Muscle layer of duodenum (tissue), 2 donors: Measurements from ENCODE around the gene CDC14A.
A peak's percentile ranks its signal among the peaks of the same experiment; 100 is the strongest.

Source experiments
- H3K27ac ChIP-seq: one replicate; pipeline ENCODE4 v1.7.0; 2013; ENCODE audit warnings: mild to moderate bottlenecking, low read length
- H3K27me3 ChIP-seq: one replicate; pipeline ENCODE4 v1.7.0; 2013; ENCODE audit warnings: low read depth, mild to moderate bottlenecking, control low read depth, low read length
- H3K36me3 ChIP-seq, 2 donors: one replicate each; pipeline ENCODE4 v1.7.0; 2013; ENCODE audit warnings: low read length in 2 of 2, control low read depth in 1 of 2, mild to moderate bottlenecking in 1 of 2; ENCODE audit not compliant: insufficient read depth in 2 of 2, control insufficient read depth in 1 of 2
- H3K4me1 ChIP-seq, 2 donors: one replicate each; pipeline ENCODE4 v1.7.0; 2013; ENCODE audit warnings: low read length in 2 of 2, mild to moderate bottlenecking in 2 of 2, control low read depth in 1 of 2, moderate library complexity in 1 of 2; ENCODE audit not compliant: insufficient read depth in 2 of 2, control insufficient read depth in 1 of 2
- H3K4me3 ChIP-seq, 2 donors: one replicate each; pipeline ENCODE4 v1.7.0; 2013; ENCODE audit warnings: low read length in 2 of 2, low read depth in 1 of 2, mild to moderate bottlenecking in 1 of 2
- H3K9me3 ChIP-seq, 2 donors: one replicate each; pipeline ENCODE4 v1.7.0; 2013; ENCODE audit warnings: low read length in 2 of 2, control low read depth in 1 of 2, mild to moderate bottlenecking in 1 of 2; ENCODE audit not compliant: control insufficient read depth in 1 of 2
- donor health status: healthy.

CDC14A gene

DNA sequence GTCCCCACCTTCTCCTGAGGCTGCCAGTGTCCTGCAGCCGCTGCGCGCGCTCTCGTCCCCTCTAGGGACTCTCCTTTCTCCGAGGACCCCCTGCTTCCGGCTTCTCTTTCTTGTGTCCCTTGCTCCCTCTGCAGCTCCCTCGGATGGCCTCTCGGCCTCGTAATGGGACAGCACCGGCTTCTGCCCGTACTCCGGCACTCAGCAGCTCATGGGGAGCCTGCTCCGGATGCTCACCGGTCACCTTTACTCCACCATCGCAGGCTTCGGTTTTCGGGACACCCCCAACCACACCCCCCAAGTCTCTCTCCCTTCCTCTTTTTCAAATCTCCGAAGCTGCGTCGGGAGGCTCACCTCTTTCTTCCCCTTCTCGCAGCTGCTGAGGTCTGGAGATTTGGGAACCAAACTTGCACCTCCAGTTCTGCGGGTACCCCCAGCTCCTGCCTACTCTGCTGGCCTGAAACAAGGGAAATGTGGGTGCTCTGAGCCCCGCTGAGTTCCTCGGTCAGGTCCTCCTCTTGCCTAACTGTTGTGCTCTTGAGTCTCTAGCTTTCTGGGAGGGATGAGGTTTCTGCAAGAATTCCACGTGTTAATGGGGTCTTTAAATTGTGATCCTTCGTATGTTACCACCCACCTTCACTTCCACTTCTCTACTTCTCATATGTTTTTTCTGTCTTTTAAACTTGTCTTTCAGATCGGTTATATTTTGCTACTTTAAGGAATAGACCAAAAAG lies 930 bp downstream of the CDC14A start:
- Histone ChIP-seq H3K4me1 (peaks cover 8 to 40% of the 10 kb centered on the region in 2 donors), H3K36me3 (no peaks in the 10 kb centered on the region), H3K27me3 (no peaks in the 10 kb centered on the region), H3K4me3 (peak overlapping the region; percentile 86 to 98), H3K9me3 (no peaks in the 10 kb centered on the region), H3K27ac (peak overlapping the region; percentile 93)

DNA sequence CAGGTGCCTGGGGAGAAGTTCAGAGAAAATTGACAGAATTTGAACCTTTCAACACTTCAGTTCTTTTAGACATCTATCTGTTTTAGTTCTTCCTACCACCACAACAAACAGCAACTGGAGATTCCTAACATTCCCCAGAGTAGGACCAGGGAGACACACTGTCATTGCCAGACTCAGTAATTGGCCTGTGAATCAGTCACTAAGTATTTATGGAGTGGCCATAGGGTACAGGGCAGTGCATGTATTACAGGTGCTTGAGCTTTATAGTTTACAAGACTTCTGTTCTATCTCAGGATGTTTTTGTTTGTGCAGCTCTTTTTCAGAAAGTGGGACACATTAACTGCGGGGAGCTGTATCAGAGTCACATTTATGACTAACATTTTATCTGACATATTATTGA lies 1.7 kb downstream of the CDC14A start:
- Histone ChIP-seq H3K4me3 (peak overlapping the region; percentile 86 to 98), H3K27ac (peak overlapping the region; percentile 93)

DNA sequence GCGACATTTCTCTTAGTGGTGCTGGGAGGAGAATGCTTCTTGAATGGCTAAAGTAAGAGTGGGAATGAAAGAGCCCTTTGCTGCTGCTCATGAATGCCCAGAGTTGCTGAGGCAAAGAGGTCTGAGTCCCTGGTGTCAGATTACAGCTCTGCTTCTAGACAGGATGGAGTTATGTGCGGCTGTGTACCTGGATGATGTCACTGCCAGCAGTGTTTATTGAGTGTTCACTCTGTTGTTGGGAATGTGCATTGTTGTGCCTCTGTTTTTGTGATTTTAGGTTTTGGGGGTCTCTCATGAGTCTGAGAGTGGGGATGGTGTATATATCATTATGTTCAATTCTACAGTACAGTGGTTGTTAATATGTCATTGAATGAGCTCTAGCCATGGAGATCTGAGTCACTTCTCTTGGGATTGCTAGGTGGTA lies 2.7 kb downstream of the CDC14A start:
- Histone ChIP-seq H3K4me1 (peaks cover 8 to 53% of the 10 kb centered on the region in 2 donors), H3K36me3 (no peaks in the 10 kb centered on the region), H3K27me3 (no peaks in the 10 kb centered on the region), H3K4me3 (peak overlapping the region; percentile 12 to 98), H3K9me3 (no peaks in the 10 kb centered on the region), H3K27ac (no peak overlapping the region)

More for the DNA sequence above, 1.7 kb downstream of the CDC14A start:
- Histone ChIP-seq H3K36me3 (no peaks in the 10 kb centered on the region), H3K27me3 (no peaks in the 10 kb centered on the region), H3K4me1 (peaks cover 8 to 44% of the 10 kb centered on the region in 2 donors), H3K9me3 (no peaks in the 10 kb centered on the region)

DNA sequence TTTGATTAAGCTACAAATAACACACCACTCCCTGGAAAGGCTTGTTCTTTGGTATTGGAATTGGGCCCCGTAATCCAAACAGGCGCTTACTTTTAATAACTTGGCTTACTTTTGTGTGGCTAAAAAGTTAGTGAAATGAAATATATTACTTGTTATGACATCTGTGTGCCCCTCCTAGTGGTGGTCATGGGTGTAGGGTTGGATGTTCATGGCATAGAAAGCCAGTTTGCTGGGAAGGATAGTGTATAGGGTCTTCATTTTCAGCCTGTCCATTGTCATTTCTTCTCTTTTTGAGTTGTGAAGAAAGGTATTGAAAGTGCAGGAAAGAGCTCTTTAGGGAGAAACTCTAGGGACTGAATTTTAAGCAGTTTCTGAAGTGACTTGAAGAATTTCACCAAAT lies 5.9 kb downstream of the CDC14A start:
- H3K36me3 ChIP-seq, result no peaks in the 10 kb centered on the region
- H3K9me3 ChIP-seq, result no peaks in the 10 kb centered on the region
- no peak overlapping the region for H3K27ac ChIP-seq
- no peak overlapping the region for H3K4me3 ChIP-seq
- H3K4me1 ChIP-seq, result peaks cover 13 to 58% of the 10 kb centered on the region in 2 donors
- H3K27me3 ChIP-seq, result no peaks in the 10 kb centered on the region

DNA sequence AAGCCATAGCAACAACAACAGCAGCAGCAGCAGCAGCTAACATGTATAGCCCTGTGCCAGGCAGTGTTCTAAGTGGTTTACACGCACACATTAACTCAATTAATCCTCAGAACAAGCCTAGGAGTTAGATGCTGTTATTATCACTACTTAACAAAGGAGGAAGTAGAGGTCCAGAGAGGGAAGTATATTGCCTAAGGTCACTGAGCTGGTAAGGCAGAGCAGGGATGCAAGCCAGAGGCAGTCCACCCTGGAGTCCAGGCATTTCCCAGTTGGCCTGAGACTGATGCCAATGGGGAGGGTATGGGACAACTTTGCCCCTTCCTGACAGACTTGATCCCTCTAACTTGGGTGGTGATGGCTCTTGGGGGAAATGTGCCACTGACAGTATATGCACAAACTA lies 6.8 kb downstream of the CDC14A start:
- Histone ChIP-seq H3K4me1 (peaks cover 8 to 49% of the 10 kb centered on the region in 2 donors), H3K27me3 (no peaks in the 10 kb centered on the region), H3K27ac (no peak overlapping the region), H3K36me3 (no peaks in the 10 kb centered on the region), H3K4me3 (no peak overlapping the region), H3K9me3 (no peaks in the 10 kb centered on the region)

DNA sequence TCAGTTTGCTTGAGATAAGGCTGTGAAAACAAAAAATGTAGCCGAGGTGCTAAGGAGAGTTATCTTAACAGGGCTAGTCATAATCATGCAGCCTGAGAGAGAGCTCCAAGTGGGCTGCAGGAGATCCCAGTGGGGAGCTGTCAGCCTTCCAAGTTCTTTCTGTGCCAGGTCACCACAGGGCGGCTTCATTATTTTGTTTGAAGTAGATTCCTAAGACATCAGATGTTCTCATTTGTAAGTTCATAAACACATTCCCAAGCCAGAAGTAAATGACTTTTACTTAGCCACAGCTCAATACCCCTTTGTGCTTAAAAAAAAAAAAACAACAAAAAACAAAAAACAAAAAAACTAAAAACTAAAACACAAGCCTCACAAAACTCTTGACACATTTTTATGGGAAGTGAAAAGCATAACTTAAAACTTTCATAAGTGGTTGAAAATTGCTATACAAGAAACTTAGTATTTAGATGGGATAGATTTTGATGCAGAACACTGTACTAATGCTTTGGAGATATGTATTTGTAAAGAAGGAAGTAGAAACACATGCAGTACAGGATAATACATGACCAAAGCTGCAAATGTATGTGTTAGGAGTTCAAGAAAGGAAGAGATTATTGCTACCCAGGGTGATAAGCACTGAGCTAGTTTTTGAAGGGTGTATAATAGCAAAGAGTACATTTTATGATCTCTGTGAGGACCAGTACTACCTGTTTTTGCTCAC lies 8.6 kb downstream of the CDC14A start:
- Histone ChIP-seq H3K36me3 (no peaks in the 10 kb centered on the region), H3K9me3 (no peaks in the 10 kb centered on the region), H3K4me1 (peaks cover 5 to 35% of the 10 kb centered on the region in 2 donors), H3K4me3 (no peak overlapping the region), H3K27me3 (no peaks in the 10 kb centered on the region), H3K27ac (no peak overlapping the region)

DNA sequence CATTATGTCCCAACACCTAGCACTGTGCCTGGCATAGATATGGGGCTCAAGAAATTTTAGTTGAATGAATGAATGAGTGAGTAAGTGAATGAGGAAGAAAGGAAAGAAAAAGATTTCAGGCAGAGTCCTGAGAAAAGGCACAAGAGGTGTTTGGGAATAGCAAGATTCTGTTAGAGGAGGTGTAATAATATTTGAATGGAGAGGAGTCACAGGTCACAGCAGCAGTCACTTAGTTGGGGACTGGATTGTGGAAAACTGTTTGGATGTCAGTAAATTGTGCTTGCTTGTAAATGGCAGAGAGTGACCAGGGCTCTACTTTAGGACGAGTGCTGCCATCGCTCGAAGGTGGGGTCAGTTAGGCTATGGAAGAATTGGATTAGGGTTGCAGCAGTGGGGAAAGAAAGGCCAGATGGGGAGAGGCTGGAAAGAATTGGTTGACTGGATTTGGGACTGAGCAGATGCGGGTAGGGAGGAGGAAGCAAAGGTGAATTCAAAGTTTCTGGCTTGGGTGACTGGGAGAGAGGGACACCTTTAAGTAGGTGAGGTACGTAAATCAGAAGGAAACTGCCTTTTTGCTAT lies 9.3 kb downstream of the CDC14A start:
- Histone ChIP-seq H3K27me3 (no peaks in the 10 kb centered on the region), H3K4me3 (no peak overlapping the region), H3K4me1 (peaks cover 5 to 35% of the 10 kb centered on the region in 2 donors), H3K27ac (no peak overlapping the region), H3K36me3 (no peaks in the 10 kb centered on the region), H3K9me3 (no peaks in the 10 kb centered on the region)

DNA sequence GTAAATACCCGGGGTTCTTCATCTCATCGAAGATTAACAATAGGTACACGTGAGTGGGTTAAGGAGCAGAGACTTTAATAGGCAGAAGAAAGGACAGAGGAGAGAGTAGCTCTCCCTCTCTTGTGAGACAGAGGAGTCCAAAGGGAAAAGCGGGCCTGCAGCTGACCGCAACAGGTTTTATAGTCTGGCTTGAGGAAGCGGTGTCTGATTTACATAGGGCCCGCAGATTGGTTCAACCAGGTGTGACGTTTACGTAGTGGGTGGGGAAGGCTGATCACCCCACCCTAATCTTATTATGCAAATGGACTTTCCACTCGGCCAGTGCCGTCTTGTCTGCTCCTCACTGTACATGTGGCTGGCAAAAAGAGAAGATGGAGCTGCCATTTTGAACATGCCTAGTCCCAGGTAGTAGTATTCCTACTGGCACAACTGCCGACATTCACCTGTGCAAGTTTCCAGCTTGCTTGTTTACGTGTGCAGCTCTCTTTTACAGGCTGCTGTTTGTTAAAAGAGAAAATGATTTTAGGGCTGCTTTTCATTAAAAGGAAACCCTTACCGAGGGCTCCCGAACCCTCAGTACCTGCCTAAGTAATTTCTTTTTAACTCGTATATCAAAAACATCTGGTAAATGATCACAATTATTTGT lies 10.6 kb downstream of the CDC14A start:
- Histone ChIP-seq H3K9me3 (no peaks in the 10 kb centered on the region), H3K4me1 (peaks cover 5 to 27% of the 10 kb centered on the region in 2 donors), H3K27me3 (no peaks in the 10 kb centered on the region), H3K4me3 (no peak overlapping the region), H3K27ac (no peak overlapping the region), H3K36me3 (no peaks in the 10 kb centered on the region)

DNA sequence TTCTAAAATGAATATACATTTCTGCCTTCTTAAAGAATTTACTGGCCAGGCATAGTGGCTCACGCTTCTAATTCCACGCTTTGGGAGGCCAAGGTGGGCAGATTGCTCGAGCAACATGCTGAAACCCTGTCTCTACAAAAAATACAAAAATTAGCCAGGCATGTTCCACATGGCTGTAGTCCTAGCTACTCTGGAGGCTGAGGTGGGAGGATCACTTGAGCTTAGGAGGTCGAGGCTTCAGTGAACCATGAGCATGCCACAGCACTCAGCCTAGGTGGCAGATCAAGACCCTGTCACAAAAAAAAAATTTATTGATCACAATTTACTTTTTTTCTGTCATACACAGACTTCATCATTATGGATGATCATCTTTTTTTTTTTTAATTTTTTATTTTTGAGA lies 11.5 kb downstream of the CDC14A start:
- Histone ChIP-seq H3K27ac (no peak overlapping the region), H3K9me3 (no peaks in the 10 kb centered on the region), H3K36me3 (no peaks in the 10 kb centered on the region), H3K27me3 (no peaks in the 10 kb centered on the region), H3K4me3 (no peak overlapping the region), H3K4me1 (peaks cover 5 to 21% of the 10 kb centered on the region in 2 donors)

DNA sequence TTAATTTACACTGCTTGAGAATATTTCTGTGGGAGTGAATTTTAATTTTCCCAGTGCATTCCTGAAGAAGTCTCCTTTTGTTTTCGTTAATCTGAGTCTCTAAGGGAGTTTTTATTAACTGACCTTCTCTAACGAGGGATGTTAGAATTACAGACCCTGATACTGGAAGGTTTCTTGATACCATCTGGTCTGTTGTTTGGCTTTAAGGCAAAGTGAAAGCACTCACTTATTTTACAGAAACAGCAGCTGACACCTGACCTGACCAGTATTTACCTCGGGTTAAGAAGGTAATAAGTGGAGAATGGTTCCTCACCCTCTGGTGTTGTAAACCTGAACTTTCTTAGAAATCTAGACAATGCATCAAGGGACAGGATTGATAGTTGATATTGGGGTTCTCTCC lies 12.4 kb downstream of the CDC14A start:
- H3K36me3 ChIP-seq, result no peaks in the 10 kb centered on the region
- no peak overlapping the region for H3K27ac ChIP-seq
- peaks cover 5 to 12% of the 10 kb centered on the region in 2 donors for H3K4me1 ChIP-seq
- no peaks in the 10 kb centered on the region for H3K9me3 ChIP-seq
- H3K27me3 ChIP-seq, result no peaks in the 10 kb centered on the region
- H3K4me3 ChIP-seq, result no peak overlapping the region

DNA sequence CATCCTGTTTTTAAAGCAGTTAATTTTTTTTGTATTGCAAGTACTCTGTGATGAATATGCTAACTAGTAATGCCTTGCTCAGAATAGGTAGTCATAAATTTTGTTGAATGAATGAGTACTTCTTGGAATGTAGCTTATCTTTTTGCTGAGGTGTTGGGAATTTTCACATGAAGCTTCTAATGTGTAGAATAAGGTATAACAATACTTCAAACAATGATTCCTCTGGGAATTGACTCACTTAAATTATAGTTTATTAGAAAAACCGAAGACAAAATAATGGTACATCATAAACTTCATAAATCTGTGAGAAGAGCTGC lies 13.9 kb downstream of the CDC14A start:
- Histone ChIP-seq H3K9me3 (no peaks in the 10 kb centered on the region), H3K27me3 (no peaks in the 10 kb centered on the region), H3K4me1 (no peaks in the 10 kb centered on the region), H3K27ac (no peak overlapping the region), H3K4me3 (no peak overlapping the region), H3K36me3 (no peaks in the 10 kb centered on the region)
